ENCODE results near the gene TMEM222.

Gene TMEM222

DNA sequence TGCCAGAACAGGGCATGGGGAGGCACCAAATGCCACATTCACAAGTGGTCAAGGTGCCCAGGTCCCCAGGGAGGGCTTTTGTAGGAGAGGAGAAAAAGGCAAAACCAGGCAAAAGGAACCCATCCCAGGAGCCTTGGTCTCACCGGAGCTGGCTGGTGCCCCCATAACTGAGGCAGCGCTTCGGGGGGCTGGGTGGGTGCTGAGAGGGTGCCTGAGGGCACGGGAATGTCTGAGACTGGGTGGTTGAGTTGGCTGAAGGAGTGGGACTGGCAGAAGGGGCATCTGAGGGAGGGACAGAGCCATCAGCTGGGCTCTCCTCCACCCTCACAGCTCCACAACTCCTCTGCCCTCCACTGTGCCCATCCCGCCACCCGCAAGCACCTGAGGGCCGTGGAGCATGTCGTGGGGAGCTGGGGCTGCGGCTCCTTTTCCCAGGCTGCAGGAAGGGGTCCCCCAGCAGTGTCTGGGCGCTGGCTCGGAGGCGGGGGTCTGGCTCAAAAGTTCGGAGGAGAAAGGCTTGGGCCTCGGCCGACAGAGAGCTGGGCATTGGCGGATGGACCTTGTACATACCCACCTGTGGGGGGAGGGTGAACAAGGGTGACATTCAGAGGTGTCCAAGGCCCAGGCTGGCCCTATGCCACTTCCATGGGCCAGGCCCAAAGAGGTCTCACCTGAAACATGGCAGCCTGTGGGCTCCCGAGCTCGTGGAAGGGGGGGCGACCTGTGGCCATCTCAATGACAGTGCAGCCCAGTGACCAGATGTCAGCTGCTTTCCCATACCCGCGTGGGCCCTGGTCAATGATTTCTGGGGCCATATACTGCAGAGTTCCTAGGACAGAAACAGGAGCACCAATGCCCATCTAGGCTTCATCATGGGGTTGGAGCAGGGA lies 36.3 kb downstream of the TMEM222 start:
- DNase-seq, result no peak

DNA sequence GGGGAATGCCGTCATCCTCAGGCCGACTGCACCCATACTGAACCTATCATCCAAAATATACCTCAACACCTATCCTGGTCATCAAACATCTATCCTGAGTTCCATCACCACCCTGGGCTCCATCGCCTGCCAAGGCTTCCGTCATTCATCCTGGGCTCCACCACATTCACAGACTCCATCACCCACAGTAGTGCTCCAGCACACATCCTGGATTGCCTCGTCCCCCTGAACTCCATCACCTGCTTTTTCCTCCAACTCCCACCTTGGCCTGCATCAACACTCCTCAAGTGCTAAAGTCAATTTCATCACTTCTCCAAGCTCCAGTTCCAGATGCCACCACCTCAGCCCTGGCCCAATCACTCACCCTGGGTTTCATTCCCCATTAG lies 37.0 kb downstream of the TMEM222 start:
- no peak for DNase-seq

DNA sequence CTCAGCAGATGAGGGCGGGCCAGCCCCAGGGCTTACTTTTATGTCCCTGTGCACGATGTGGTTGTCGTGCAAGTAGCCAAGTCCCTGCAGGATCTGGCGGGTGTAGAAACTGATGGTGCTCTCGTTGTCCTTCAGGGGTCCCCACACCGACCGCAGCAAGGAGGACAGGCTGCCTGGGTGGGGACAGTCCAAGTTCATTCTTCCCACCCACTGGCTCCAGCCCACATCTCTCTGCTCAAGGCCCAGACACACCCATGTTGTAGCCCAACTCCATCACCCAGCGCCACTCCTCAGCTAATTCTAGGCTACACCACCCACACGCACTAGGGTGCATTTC lies 37.8 kb downstream of the TMEM222 start:
- no peak for DNase-seq

DNA sequence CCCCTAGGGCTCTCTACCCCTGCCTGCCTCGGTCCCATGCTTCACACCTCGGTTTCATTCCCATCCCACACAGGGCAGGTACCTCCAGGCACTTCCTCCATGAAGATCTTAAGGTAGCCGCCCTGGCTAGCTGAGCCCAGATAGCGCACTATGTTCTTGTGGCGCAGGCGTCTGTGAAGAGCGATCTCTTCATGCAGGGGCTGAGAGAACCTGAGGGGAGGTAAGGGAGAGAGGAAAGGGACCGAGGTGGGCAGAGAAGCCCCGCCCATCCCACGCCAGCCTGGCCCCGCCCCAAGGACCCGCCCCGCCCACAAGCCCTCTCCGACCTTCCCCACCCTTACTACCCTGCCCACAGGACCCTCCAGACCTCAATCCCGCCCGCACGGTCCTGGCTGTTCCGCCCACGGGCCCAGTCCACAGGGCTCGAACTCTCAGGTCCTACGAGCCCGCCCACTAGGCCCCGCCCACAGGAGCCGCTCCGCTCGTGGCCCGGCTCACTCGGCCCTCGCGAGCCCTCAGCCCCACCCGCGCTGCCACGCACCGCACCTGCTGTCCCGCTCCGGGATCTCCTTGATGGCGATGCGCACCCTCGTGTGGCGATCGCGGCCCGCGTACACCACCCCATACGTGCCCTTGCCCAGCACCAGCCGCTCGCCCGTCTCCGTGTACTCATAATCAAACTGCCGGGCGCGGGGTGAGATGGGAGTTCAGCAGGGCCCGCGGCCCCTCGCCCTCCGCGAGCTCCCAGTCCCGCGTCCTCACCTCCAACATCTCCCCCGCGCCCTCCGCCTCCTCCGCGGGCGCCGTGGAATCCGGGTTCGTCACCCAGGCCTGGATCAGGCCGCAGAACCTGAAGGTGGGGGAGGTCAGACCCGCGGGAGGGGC lies 38.4 kb downstream of the TMEM222 start:
- DNase-seq, result peak in 2 of 58 donors; percentile 24 to 40

DNA sequence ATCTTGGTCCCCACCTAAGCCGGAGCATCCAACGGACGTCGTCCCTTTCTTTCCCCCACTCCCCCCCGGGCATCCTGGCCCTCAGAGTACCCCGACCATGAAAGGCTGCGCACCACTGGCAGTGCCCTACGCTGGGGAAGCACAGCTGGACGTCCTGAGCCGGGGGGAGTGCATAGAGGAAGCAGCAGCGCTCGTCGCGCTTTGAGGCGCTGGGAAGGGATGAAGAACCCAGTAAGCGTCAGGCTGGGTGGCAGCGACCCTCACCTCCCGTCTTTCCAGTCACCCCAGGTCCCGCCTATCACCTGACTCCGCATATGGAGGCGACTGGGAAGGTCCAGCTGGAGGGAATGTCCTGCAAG lies 39.1 kb downstream of the TMEM222 start:
- DNase-seq, result no peak

DNA sequence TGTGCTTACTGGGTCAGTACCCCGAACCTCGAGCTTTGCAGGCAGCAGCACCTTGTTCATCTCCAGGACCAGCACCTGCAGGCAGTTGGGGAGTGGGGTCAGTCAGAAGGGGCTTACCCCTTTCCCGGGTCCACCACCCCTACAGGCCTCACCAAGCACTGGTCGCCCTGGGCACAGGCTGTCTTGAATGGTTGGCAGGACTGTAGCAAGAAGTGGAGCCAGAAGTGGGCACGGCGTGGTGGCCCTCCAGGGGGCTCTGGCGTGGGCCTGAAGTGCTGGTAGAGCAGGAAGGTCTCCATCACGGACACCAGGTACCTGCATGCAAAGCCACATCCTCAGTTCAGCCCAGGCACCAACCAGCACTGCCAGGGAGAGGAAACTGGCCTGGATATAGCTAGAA lies 39.6 kb downstream of the TMEM222 start:
- no peak for DNase-seq

DNA sequence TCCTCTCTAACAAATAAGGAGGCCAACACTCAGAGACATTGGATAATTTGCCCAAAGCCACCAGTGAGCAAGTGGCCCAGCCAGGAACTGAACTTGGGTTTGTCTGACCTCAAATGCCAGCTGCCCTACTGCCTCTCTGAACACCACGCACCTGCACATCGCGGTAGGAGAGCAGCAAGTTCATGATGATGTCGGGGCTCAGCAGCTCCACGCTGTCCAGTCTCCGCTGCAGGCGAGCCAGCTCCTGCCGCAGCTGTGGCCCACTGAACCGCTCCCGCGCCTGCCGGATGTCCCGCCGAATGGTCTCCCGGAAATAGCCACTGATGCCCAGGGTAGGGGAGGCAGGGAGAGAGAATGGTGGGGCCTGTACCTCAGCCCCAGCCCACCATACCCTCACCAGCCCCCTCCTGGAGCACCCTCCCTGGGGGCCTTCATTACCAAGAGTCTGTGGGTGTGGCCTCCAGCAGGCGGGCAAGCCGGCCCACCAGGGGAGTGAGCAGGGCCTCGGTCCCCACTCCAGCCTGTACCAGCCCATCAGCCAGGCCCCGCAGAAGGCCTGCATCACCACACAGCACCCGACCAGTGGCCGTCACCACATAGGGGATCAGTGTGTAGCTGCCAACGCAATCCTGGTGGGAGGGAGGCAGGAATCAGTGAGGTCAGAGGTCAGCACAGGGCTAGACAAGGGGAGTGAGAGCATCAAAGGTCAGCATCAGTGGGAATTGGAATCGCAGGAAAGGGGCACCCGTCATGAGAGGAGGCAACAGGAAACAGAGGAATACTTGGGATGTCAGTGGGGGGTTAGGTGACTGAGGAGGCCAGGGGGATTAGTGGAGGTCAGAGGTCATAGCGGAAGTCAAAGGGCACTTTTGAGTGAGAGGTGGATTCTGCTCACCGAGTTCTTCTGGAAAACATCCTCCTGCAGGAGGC lies 42.1 kb downstream of the TMEM222 start:
- DNase-seq, result no peak

DNA sequence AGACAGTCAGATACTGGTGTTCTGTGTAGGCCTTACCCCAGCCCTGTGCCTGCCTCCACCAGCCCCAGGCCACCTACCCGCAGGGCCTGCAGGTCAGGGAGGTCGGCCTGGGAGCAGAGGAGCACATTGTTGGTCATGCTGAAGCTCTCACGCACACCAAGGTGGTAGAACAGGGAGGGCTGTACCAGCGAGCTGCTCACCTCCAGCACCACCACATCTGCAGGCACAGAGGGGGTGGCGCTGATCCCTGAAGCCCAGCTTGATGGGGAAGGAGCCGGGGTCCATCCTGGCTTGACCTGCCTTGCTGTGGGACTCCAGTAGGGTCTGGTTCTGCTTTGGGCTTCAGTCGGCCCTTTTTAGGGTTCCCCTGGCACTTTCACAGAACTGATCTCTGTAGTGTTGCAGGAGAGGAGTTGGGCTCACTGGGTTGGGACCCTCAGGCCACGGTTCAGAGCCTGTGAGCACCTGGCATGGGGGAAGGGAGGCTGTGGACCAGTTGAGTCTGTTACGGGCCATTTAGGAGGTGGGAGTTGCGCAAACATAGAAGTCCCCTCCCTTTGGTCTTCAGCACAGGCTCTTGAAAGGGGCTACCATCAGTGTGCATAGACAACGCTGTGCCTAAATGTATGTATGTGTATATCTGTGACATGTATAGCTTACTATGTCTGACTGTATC lies 42.9 kb downstream of the TMEM222 start:
- DNase-seq, result no peak

DNA sequence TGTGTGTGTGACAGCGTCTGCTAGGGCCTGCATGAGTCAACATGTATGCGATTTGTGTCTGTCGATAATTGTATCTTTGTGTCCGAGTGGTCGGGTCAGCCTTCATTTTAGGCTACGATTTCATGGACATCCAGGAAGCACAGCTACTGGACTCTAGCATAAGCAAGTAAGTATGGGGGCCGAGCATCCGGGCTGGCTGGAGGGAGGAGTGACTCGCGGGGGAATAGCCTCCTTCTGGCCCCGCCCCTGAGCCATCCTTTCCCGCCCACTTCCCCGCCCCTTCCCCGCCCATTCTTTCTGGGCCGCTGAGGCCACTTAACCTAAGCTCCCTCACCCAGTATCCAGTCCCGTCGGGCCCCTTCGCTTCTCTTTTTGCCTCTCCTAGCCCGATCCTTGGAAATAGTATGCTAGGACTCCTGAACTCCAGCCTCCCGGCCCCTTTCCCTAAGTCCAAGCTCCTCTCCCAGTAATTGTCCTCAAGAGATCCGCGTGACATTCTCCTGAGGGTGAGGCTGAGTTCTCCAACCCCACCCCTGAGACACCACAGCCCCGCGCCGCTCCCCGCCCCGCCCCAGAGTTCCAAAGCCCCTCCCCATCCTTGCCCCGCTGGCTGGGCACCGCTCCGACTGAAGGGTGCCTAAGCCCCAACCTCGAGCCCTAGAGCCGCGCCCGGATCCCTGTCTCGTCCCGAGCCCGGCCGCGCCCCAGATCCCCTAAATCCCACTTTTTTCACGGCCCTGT lies 43.6 kb downstream of the TMEM222 start:
- DNase-seq, result peak in 56 of 58 donors; percentile 16 to 89 (median 68)

DNA sequence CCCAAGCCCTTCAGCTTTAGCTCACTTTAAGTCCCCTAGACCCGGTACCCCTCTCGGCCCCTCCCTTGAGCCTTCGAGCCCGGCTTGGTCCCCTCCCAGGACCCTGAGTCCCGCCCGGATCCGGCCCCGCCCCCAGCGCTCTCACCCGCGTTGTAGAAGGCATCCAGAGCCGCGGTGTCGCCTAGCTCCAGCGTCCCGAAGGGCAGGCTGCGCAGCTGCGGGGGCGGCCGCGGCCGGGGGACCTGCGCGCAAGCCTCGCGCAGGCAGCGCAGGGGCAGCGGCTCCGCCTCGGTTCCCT lies 44.1 kb downstream of the TMEM222 start:
- peak in 40 of 58 donors; percentile 8 to 69 (median 43) for DNase-seq

DNA sequence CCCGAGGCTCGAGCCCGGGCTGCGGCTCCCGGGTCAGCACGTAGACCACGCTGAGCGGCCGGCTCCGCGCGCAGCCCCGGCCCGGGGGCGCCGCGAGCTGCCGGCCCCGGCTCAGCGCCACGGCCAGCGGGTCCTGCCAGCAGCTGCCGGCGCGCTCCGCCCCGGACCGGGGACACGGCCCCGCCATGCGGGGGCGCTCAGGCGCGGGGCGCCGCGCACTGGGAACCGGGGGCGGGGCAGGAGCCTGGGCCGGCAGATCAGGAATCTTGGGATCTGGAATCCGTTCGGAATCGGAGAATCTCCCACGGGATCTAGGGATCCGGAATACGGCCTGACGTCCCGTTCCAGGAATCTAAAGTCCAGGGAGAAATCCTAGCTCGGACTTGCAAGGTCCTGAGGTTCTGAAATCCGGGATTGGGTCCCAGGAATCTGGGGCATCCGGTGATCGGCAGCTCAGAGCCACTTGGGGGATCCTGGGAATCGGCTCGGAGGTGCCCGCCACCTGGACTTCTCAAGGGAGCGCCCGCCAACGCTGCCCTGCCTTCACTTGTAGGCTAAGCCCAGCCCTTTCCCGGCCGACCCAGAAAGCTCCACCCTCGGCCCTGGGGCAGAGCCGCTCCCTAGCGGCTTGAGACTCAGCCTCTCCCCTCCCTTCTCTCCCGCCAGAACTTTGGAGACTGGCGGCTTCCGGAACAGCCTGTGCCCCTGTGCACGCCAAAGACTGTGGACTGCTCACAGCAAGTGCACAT lies 44.6 kb downstream of the TMEM222 start, which contains the start of gene MAP3K6:
Gene MAP3K6 (minus strand): TSS at position 551 of the 749 bp plus-strand sequence. CDS start 364 bp downstream, at position 187.
- peak in 47 of 58 donors; percentile 9 to 76 (median 41) for DNase-seq

DNA sequence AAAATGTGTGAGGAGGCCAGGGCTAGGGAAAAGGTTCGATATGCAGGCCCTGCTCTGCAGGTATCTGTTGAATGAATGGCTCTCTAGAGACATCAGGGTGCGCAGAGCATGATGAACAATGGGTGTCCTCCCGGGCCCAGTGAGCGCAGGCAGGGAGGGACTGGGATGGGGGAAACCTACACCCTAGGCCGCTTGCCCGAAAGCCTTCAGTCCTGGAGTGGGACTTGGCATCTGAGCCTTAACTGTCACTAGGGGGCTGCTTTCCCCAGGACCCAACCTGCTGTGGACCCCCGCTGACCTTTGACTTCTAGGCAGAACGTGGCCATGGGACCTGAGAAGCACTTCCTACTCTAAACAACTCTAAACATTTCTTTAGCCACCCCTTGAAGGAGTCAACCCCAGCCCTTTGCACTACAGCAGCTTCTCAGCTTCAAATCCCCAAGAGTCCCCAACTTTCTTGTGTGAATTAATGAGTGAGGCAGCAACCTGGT lies 45.2 kb downstream of the TMEM222 start:
- DNase-seq, result no peak

DNA sequence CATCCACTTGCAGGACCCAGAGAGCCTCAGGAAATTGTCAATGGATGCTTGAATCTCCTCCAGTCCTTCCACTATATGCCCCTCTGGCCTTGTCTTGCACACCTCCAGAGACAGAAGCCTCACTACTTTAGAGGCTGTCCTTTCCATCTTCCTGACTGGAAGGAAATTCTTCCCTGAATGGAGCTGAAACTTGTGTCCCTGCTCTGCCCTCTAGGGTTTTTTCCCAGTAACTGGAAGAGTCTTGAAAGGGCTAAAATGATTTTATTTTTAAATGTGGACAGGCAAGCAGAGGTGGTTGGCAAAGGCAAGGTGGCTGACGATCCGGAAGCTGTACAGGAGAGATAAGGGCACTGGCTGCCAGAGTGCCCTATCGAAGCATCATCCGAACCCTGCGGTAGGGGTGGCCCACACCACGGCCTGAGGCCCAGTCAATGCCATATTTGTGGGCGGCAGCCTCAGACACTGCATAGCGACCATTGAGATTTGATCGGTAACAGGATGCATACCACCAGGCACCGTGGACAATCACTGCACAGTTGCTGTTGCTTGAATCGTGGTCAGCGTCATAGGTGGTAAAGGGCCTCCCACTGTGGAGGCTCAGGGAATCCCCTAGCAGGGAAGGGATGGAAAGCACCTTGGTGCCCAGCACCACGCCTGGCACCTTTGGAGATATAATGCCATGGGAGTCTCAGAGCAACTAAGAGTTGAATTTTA lies 47.1 kb downstream of the TMEM222 start:
- no peak for DNase-seq

DNA sequence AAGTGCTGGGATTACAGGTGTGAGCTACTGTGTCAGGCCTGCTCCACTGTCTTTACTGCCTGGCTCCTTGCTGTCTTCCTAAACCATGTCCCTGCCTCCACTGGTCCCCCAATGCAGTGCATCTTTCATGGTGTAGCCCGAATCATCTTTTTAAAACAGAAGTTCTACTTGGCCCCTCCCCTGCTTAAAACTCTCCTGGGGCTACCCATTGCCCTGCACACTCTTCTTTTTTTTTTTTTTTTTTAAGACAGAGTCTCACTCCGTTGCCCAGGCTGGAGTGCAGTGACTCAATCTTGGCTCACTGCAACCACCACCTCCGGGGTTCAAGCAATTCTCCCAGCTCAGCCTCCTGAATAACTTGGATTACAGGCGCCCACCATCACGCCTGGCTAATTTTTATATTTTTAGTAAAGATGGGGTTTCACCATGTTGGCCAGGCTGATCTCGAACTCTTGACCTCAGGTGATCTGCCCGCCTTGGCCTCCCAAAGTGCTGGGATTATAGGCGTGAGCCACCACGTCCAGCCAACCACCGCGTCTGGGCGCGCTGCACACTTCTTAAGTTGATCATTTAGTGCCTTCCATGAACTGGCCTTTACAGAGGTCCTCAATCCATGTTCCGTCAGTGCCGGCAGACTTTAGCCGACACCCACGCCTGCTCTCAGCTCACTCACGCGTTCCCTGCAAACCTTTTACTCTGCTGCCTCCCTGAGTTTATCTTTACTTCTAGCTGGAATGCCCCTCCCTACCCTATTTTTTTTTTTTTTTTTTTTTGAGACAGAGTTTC lies 50.3 kb downstream of the TMEM222 start:
- no peak for DNase-seq

DNA sequence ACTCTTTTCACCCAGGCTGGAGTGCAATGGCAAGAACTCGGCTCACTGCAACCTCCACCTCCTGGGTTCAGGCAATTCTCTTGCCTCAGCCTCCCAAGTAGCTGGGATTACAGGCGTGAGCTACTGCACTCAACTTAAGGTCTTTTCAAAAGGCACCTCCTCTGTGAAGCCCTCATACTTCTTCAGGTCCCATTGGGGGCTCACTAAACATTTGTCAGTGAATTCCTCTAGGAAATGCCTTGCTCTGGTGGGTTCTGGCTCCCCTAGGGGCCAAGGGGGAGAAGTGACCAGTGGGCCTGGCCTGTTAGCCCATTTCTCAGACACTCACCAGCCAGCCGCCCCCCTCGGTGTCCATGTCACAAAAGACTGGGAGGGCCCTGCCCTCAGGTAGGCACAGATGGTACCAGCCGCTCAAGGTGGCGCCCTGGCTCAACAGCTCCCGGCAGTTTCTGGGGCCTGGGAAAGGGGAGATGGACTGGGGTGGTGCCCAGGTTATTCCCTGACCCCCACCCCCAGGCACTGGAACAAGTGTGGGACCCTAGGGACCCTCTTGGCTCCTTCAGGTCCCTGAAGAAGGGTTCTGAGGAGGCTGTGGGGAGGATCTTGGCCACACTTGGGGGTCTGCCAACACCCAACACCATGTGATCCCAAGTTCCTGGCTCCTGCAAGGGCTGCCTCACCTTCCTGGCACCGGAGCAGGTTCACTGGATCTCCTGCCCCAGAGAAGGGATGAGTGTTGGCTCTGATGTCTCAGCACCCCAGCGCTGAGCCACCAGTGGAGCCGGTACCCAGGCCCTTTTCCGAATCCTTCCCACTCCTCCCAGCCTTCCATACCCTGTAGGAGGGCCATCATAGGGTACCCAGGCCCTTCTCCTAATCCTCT lies 51.1 kb downstream of the TMEM222 start:
- no peak for DNase-seq

DNA sequence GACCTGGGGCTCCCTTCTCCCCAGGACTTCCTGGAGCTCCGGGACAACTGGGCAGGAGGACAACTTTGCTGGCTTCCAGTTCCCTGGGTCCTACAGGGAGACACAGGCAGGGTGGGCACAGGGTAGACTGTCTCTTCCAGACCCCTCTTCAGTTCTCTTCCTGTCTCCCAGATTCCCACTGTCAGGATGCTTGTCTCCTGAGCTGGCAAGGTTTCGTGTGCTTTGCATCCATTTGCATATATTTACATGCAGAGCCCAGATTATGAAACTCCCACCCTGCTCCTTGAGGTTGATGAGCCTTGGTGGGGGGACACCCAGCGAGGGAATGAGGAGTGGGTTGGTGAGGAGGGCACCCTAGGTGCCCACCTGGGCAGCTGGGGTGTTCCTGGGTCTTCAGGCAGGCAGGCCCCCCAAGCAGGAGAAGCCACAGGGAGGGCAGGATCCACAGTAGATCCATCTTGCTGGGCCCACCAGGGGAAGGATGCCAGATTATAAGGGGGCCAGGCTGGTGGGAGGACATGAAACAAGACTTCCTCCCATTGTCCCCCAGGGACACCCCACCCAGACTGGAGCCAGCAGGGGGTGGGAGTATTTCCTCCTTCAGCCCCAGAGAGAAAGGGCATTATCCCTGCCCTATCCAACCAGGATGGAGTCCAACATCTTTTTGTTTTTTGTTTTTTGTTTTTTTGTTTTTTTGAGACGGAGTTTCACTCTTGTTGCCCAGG lies 52.6 kb downstream of the TMEM222 start, which contains the start of gene FCN3:
Gene FCN3 (minus strand): TSS at position 463 of the 725 bp plus-strand sequence. CDS start 6 bp downstream, at position 457.
- no peak for DNase-seq

All from anterior cingulate cortex (tissue), 58 donors.